NCI-H1694 treated with DMSO at 0.1 percent for 48 hours (cell line): ENCODE results near the gene NEDD4L.

Experiments
- DNase-seq: peaks from one replicate; lab custom pipeline; 2025; lab: John Stamatoyannopoulos, UW

Gene NEDD4L

GRCh38 chr18:58156516-58156915, 112.5 kb downstream of the NEDD4L start:
- DNase-seq: no peak

GRCh38 chr18:58157237-58157636, 113.2 kb downstream of the NEDD4L start:
- DNase-seq: no peak

GRCh38 chr18:58158008-58158407, 114.0 kb downstream of the NEDD4L start:
- DNase-seq: no peak

- DNase-seq: no peak
Observed at GRCh38 chr18:58158459-58158858, 114.4 kb downstream of the NEDD4L start.

GRCh38 chr18:58161659-58162058, 117.6 kb downstream of the NEDD4L start:
- no peak for DNase-seq

GRCh38 chr18:58162127-58162526, 118.1 kb downstream of the NEDD4L start:
- DNase-seq: no peak

- no peak for DNase-seq
Observed at GRCh38 chr18:58163004-58163590, 119.1 kb downstream of the NEDD4L start.

- no peak for DNase-seq
Observed at GRCh38 chr18:58166278-58166844, 122.3 kb downstream of the NEDD4L start.

GRCh38 chr18:58167073-58167472, 123.0 kb downstream of the NEDD4L start:
- DNase-seq: no peak

GRCh38 chr18:58168221-58168620, 124.2 kb downstream of the NEDD4L start:
- DNase-seq: no peak

- no peak for DNase-seq
Observed at GRCh38 chr18:58168993-58169392, 125.0 kb downstream of the NEDD4L start.

- DNase-seq: no peak
Observed at GRCh38 chr18:58169472-58169871, 125.4 kb downstream of the NEDD4L start.

- peak; percentile 31 for DNase-seq
Observed at GRCh38 chr18:58170036-58170435, 126.0 kb downstream of the NEDD4L start.

GRCh38 chr18:58172031-58172430, 128.0 kb downstream of the NEDD4L start:
- no peak for DNase-seq

GRCh38 chr18:58174285-58174684, 130.3 kb downstream of the NEDD4L start:
- DNase-seq: no peak

GRCh38 chr18:58175122-58175785, 131.2 kb downstream of the NEDD4L start:
- DNase-seq: peak; percentile 10

GRCh38 chr18:58175786-58176176, 131.8 kb downstream of the NEDD4L start:
- DNase-seq: peak; percentile 69

GRCh38 chr18:58177004-58177717, 133.1 kb downstream of the NEDD4L start:
- DNase-seq: no peak

GRCh38 chr18:58177896-58178470, 134.0 kb downstream of the NEDD4L start:
- DNase-seq: no peak

- no peak for DNase-seq
Observed at GRCh38 chr18:58178511-58178910, 134.5 kb downstream of the NEDD4L start.

GRCh38 chr18:58180172-58180571, 136.1 kb downstream of the NEDD4L start:
- no peak for DNase-seq

GRCh38 chr18:58180738-58181353, 136.8 kb downstream of the NEDD4L start:
- peak; percentile 39 for DNase-seq
